HAP-1 (cell line): ENCODE data around the gene COL13A1.

Source experiments
- DNase-seq, 2 experiments: peaks; one replicate each; pipeline ENCODE4 v3.0.0-alpha.2; 2016 to 2020; ENCODE audit warnings: low spot score in 2 of 2
- H3K27me3 ChIP-seq: fragments of 250-450 bp; sonication (Bioruptor Pico); 2 replicates; pipeline ENCODE4 v1.5.1; 2020; ENCODE audit warnings: low read depth, mild to moderate bottlenecking, moderate library complexity
- H3K36me3 ChIP-seq: fragments of 250-450 bp; sonication (Bioruptor Pico); replicated peaks from 2 replicates; pipeline ENCODE4 v1.5.1; 2020; ENCODE audit warnings: mild to moderate bottlenecking
- H3K4me1 ChIP-seq: fragments of 250-450 bp; sonication (Bioruptor Pico); 2 replicates; pipeline ENCODE4 v1.5.1; 2020; ENCODE audit warnings: mild to moderate bottlenecking
- H3K4me3 ChIP-seq: fragments of 250-450 bp; sonication (Bioruptor Pico); 2 replicates; pipeline ENCODE4 v1.5.1; 2020; ENCODE audit warnings: mild to moderate bottlenecking, moderate library complexity
- H3K9me3 ChIP-seq: fragments of 250-450 bp; sonication (Bioruptor Pico); 2 replicates; pipeline ENCODE4 v1.5.1; 2020; ENCODE audit warnings: mild to moderate bottlenecking, moderate library complexity
- in situ Hi-C: fragments of 300-500 bp; cut with MboI; formaldehyde crosslinking; loops from 3 replicates; pipeline ENCODE4 v1.14.3; 2020; ENCODE audit warnings: low sequenced_read_pairs, inconsistent platforms, mixed read lengths

The COL13A1 gene

GRCh38 chr10:69865450-69865849 is 63.7 kb downstream of the COL13A1 start:
- peaks cover 19% of the 10 kb centered on the region for H3K4me1 ChIP-seq
- no peaks in the 10 kb centered on the region for H3K9me3 ChIP-seq
- H3K36me3 ChIP-seq = no peaks in the 10 kb centered on the region
- no peaks in the 10 kb centered on the region for H3K27me3 ChIP-seq
- in situ Hi-C loops = no loop called here
- no peak overlapping the region for H3K4me3 ChIP-seq
- DNase-seq = no peak

DNA sequence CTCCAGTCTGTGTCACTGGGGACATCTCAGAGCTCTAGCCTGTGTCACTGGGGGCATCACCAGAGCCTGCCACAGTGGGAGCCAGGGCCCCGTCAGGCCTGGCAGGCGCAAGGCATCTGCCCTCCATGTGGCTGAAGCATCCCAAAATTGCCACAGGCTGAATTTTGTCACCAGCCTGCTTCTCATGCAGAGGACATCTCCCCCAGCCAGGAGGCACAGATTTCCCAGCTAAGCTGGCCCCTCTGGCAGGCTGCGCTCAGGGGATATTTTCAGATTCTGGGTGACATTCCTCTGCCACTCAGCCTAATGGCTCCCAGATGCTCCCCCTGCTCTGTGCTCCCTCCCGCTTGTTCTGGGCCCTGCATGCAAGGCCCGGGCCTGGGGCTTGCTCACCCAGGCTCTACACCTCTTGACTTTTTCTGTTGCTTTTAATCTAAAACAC is 64.6 kb downstream of the COL13A1 start:
- in situ Hi-C loops = no loop called here
- Histone ChIP-seq H3K36me3 (no peaks in the 10 kb centered on the region), H3K4me1 (peaks cover 19% of the 10 kb centered on the region), H3K27me3 (no peaks in the 10 kb centered on the region), H3K4me3 (no peak overlapping the region), H3K9me3 (no peaks in the 10 kb centered on the region)
- DNase-seq = no peak

- in situ Hi-C loops = no loop called here
- Histone ChIP-seq H3K27me3 (no peaks in the 10 kb centered on the region), H3K36me3 (no peaks in the 10 kb centered on the region), H3K9me3 (no peaks in the 10 kb centered on the region), H3K4me1 (peaks cover 19% of the 10 kb centered on the region), H3K4me3 (no peak overlapping the region)
- DNase-seq = peak; percentile 7 to 61
Measured at GRCh38 chr10:69866688-69867461, 65.2 kb downstream of the COL13A1 start.

DNA sequence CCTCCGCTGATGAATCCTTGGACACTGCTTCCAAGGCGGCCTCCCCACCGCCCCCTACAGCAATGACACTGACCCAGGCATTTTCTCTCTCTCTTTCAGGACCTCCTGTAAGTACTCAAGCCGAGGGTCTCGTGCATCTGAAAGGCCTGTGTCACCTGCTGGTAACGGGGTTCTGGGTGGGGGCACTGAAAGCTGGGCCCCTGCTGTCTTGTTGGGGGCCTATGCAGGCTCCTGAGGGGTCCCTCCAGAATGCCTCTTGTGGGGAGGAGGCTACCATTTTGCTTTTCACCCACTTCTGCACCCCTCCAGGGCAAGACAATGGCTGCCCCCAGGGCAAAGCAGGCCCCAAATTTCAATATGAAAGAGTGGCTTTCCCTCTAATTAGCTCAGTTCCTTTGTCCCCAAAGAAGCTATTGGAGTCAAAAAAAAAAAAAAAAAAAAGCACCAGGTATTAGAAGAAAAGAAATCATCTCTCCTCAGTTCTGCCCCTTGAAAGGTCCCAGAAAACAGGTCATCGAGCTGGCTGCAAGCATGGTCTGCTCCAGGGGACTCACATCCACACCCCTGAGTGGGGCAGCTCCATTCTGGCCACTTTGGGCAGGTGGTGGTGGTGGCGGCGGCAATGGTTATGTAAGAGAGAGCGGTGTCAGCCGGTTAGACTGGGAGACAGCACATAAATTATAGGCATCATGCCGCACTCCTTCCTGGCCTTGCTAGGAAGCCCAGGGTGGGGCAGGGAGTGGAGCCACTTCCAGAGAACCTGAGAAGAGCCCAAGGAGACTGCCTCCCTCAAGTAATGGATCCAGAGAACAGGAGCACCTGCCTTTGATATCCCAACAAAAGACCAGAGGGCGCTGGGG is 66.2 kb downstream of the COL13A1 start:
- peak; percentile 51 to 71 for DNase-seq
- Histone ChIP-seq H3K36me3 (no peaks in the 10 kb centered on the region), H3K4me1 (peaks cover 20% of the 10 kb centered on the region), H3K4me3 (no peak overlapping the region), H3K27me3 (no peaks in the 10 kb centered on the region), H3K9me3 (no peaks in the 10 kb centered on the region)
- in situ Hi-C loops = no loop called here

GRCh38 chr10:69868821-69869220 is 67.1 kb downstream of the COL13A1 start:
- H3K9me3 ChIP-seq = no peaks in the 10 kb centered on the region
- no peak for DNase-seq
- no peaks in the 10 kb centered on the region for H3K36me3 ChIP-seq
- peaks cover 28% of the 10 kb centered on the region for H3K4me1 ChIP-seq
- in situ Hi-C loops = no loop called here
- H3K4me3 ChIP-seq = no peak overlapping the region
- no peaks in the 10 kb centered on the region for H3K27me3 ChIP-seq

DNA sequence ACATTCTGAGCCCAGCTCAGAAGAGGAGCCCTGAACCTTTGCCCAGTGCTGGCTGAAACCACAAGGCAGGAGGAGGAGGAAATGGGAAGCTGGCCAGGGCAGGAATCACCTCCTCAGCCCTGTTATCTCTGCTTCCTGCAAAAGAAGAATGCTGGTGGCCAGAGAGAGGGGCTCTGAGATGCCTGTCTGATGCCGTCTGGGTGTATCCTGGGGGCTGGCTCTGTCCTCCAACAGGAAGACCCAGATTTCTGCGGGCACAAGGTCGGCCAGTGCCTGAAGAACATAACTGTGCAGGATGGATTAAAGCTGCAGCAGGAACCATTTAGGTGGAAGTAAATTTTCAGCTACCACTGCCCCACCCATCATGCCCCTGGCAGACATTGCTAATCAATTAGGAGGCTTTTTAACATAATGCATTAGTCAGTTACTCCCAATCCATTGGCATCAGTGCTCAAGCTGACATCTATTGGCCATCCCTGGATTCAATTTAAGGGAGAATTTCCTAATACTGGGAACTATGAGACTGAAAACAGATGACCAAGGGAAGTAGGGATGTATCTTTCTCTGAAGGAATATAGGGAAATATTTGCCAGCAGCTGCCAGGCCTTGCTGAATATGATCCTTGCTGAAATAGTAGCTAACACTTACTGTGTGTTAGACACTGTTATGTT is 67.7 kb downstream of the COL13A1 start:
- no peaks in the 10 kb centered on the region for H3K9me3 ChIP-seq
- H3K36me3 ChIP-seq = no peaks in the 10 kb centered on the region
- in situ Hi-C loops = no loop called here
- H3K27me3 ChIP-seq = no peaks in the 10 kb centered on the region
- H3K4me1 ChIP-seq = peaks cover 28% of the 10 kb centered on the region
- no peak overlapping the region for H3K4me3 ChIP-seq
- no peak for DNase-seq

- no peaks in the 10 kb centered on the region for H3K9me3 ChIP-seq
- H3K36me3 ChIP-seq = no peaks in the 10 kb centered on the region
- DNase-seq = no peak
- in situ Hi-C loops = no loop called here
- peaks cover 28% of the 10 kb centered on the region for H3K4me1 ChIP-seq
- H3K4me3 ChIP-seq = no peak overlapping the region
- no peaks in the 10 kb centered on the region for H3K27me3 ChIP-seq
Measured at GRCh38 chr10:69870591-69870990, 68.9 kb downstream of the COL13A1 start.

DNA sequence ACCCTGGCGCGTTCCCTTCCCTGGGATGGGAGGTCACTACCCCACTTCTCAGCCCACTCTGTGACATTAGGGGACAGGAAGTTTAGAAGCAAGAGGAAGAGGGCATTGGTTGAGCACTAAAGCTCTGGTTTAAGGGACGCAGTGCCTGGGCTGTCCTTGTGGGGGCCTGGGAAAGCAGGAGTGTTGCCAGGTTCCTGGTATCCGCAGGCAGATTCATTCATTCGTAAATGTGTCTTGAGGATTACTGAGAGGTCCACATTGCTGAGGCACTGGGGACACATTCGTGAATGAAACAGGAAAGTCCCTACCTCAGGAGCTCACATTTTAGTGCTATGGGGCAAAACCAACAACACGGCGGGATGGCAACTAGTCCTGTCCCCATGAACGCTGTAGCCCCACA is 69.4 kb downstream of the COL13A1 start:
- no peaks in the 10 kb centered on the region for H3K27me3 ChIP-seq
- in situ Hi-C loops = no loop called here
- peaks cover 28% of the 10 kb centered on the region for H3K4me1 ChIP-seq
- no peak overlapping the region for H3K4me3 ChIP-seq
- no peaks in the 10 kb centered on the region for H3K36me3 ChIP-seq
- DNase-seq = peak; percentile 32 to 44
- no peaks in the 10 kb centered on the region for H3K9me3 ChIP-seq

- Histone ChIP-seq H3K4me1 (peaks cover 25% of the 10 kb centered on the region), H3K36me3 (no peaks in the 10 kb centered on the region), H3K9me3 (no peaks in the 10 kb centered on the region), H3K4me3 (no peak overlapping the region), H3K27me3 (no peaks in the 10 kb centered on the region)
- DNase-seq = no peak
- in situ Hi-C loops = no loop called here
Measured at GRCh38 chr10:69872323-69872722, 70.6 kb downstream of the COL13A1 start.

GRCh38 chr10:69873135-69873639 is 71.5 kb downstream of the COL13A1 start:
- H3K27me3 ChIP-seq = no peaks in the 10 kb centered on the region

DNA sequence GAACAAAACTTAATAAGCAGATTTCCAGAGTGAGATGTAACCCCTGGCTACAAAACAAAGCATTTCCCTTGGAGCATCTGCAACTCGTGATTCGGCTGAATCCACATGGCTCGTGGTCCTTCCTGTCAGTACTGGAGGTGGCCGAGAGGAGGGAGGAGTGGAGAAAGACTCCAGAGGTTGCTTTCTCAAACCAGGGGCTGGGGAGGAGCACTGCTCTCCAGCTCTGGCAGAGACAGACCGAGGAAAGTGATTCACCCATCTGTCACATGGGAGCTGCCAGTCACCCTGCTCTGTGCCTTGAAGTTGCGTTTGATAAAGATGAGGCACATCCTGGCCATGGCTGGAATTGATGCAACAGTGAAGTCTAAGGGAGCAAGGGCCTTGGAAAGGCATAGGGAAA is 72.7 kb downstream of the COL13A1 start:
- no peaks in the 10 kb centered on the region for H3K27me3 ChIP-seq
- H3K4me1 ChIP-seq = peaks cover 8% of the 10 kb centered on the region
- H3K4me3 ChIP-seq = no peak overlapping the region
- no peak for DNase-seq
- in situ Hi-C loops = no loop called here
- no peaks in the 10 kb centered on the region for H3K9me3 ChIP-seq
- no peaks in the 10 kb centered on the region for H3K36me3 ChIP-seq

More at GRCh38 chr10:69873135-69873639, 71.5 kb downstream of the COL13A1 start:
- in situ Hi-C loops = no loop called here
- peak; percentile 43 to 65 for DNase-seq
- H3K4me1 ChIP-seq = peaks cover 16% of the 10 kb centered on the region
- H3K4me3 ChIP-seq = no peak overlapping the region
- no peaks in the 10 kb centered on the region for H3K36me3 ChIP-seq
- no peaks in the 10 kb centered on the region for H3K9me3 ChIP-seq

GRCh38 chr10:69875856-69876255 is 74.2 kb downstream of the COL13A1 start:
- DNase-seq = no peak
- peaks cover 8% of the 10 kb centered on the region for H3K4me1 ChIP-seq
- no peaks in the 10 kb centered on the region for H3K27me3 ChIP-seq
- H3K9me3 ChIP-seq = no peaks in the 10 kb centered on the region
- H3K4me3 ChIP-seq = no peak overlapping the region
- in situ Hi-C loops = no loop called here
- H3K36me3 ChIP-seq = no peaks in the 10 kb centered on the region

DNA sequence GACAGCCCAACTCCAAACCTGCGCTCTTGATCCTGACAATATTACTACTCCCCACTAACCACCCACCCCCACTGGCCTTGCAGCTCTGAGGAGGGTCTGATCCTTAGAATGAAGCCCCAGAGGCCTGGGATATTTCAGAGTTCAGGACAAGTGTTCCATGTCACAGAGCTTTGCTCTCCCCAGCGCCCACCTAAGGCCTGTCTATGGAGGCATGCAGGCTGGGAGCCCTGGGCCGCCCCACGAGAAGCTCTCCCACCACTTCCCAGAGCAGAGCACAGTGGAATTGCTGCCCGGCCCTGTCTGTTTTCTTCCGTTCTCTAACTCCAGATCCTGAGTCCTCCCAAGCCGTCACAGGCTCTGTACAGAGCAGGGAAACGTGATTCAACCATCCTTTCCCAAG is 74.6 kb downstream of the COL13A1 start:
- peaks cover 8% of the 10 kb centered on the region for H3K4me1 ChIP-seq
- no peaks in the 10 kb centered on the region for H3K9me3 ChIP-seq
- no peaks in the 10 kb centered on the region for H3K27me3 ChIP-seq
- no peak for DNase-seq
- in situ Hi-C loops = no loop called here
- no peak overlapping the region for H3K4me3 ChIP-seq
- H3K36me3 ChIP-seq = no peaks in the 10 kb centered on the region
